ENCODE measurements around the gene CTPS2. TPM values are rescaled to one million over a fixed set of nuclear protein-coding genes. Genes with fewer than 3 reads are reported as not detected.
"Not testable (repeated sequence)": the region's sequence is repeated elsewhere in the genome, so short reads cannot be mapped to it uniquely, and the experiment has no call there.

Gene CTPS2
- total and polyA plus RNA-seq, 2 experiments from 2014 or later, result 10.4 to 35.5 TPM

DNA sequence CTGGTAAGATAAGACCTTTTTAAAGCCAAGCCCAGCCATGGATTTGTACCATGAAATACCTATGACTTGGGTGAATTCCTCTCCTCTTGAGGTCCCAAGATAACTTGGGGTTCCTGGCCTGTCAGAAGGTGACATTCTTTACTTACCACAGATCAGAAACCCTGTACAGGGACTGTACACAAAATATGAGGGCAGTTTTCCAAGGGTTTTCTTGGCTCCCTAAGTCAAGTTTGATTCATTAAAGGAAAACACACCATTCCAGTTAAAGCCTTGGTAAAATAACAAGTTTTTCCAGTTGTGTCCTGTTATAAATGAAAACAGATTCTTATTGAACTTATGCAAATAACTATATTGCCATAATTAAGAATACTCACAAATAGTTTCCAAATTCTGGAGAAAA, 15.2 kb upstream of the CTPS2 start:
- H3K9me2 ChIP-seq (ENCODE audit: insufficient read depth), result no peaks in the 10 kb centered on the region
- no peaks in the 10 kb centered on the region for H3K4me1 ChIP-seq (ENCODE audit: insufficient read depth)
- H4K20me1 ChIP-seq (replicated peaks; ENCODE audit: insufficient read depth), result no peaks in the 10 kb centered on the region
- TF ChIP-seq, protein P1, sequence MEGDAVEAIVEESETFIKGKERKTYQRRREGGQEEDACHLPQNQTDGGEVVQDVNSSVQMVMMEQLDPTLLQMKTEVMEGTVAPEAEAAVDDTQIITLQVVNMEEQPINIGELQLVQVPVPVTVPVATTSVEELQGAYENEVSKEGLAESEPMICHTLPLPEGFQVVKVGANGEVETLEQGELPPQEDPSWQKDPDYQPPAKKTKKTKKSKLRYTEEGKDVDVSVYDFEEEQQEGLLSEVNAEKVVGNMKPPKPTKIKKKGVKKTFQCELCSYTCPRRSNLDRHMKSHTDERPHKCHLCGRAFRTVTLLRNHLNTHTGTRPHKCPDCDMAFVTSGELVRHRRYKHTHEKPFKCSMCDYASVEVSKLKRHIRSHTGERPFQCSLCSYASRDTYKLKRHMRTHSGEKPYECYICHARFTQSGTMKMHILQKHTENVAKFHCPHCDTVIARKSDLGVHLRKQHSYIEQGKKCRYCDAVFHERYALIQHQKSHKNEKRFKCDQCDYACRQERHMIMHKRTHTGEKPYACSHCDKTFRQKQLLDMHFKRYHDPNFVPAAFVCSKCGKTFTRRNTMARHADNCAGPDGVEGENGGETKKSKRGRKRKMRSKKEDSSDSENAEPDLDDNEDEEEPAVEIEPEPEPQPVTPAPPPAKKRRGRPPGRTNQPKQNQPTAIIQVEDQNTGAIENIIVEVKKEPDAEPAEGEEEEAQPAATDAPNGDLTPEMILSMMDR (conservative IDR thresholded peaks at IDR 0.05; ENCODE audit: low read depth in 2 of 2), result no peak
- no peak for TF ChIP-seq NANOG (IDR thresholded peaks at IDR 0.05; ENCODE audit: borderline replicate concordance)
- TF ChIP-seq, protein P2, sequence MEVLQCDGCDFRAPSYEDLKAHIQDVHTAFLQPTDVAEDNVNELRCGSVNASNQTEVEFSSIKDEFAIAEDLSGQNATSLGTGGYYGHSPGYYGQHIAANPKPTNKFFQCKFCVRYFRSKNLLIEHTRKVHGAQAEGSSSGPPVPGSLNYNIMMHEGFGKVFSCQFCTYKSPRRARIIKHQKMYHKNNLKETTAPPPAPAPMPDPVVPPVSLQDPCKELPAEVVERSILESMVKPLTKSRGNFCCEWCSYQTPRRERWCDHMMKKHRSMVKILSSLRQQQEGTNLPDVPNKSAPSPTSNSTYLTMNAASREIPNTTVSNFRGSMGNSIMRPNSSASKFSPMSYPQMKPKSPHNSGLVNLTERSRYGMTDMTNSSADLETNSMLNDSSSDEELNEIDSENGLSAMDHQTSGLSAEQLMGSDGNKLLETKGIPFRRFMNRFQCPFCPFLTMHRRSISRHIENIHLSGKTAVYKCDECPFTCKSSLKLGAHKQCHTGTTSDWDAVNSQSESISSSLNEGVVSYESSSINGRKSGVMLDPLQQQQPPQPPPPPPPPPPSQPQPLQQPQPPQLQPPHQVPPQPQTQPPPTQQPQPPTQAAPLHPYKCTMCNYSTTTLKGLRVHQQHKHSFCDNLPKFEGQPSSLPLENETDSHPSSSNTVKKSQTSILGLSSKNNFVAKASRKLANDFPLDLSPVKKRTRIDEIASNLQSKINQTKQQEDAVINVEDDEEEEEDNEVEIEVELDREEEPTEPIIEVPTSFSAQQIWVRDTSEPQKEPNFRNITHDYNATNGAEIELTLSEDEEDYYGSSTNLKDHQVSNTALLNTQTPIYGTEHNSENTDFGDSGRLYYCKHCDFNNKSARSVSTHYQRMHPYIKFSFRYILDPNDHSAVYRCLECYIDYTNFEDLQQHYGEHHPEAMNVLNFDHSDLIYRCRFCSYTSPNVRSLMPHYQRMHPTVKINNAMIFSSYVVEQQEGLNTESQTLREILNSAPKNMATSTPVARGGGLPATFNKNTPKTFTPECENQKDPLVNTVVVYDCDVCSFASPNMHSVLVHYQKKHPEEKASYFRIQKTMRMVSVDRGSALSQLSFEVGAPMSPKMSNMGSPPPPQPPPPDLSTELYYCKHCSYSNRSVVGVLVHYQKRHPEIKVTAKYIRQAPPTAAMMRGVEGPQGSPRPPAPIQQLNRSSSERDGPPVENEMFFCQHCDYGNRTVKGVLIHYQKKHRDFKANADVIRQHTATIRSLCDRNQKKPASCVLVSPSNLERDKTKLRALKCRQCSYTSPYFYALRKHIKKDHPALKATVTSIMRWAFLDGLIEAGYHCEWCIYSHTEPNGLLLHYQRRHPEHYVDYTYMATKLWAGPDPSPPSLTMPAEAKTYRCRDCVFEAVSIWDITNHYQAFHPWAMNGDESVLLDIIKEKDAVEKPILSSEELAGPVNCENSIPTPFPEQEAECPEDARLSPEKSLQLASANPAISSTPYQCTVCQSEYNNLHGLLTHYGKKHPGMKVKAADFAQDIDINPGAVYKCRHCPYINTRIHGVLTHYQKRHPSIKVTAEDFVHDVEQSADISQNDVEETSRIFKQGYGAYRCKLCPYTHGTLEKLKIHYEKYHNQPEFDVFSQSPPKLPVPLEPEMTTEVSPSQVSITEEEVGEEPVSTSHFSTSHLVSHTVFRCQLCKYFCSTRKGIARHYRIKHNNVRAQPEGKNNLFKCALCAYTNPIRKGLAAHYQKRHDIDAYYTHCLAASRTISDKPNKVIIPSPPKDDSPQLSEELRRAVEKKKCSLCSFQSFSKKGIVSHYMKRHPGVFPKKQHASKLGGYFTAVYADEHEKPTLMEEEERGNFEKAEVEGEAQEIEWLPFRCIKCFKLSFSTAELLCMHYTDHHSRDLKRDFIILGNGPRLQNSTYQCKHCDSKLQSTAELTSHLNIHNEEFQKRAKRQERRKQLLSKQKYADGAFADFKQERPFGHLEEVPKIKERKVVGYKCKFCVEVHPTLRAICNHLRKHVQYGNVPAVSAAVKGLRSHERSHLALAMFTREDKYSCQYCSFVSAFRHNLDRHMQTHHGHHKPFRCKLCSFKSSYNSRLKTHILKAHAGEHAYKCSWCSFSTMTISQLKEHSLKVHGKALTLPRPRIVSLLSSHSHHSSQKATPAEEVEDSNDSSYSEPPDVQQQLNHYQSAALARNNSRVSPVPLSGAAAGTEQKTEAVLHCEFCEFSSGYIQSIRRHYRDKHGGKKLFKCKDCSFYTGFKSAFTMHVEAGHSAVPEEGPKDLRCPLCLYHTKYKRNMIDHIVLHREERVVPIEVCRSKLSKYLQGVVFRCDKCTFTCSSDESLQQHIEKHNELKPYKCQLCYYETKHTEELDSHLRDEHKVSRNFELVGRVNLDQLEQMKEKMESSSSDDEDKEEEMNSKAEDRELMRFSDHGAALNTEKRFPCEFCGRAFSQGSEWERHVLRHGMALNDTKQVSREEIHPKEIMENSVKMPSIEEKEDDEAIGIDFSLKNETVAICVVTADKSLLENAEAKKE (CRISPR knock-in tag; IDR thresholded peaks at IDR 0.05), result no peak
- no peak for TF ChIP-seq ZNF331 (CRISPR knock-in tag; IDR thresholded peaks at IDR 0.05; ENCODE audit: low read depth)
- ATAC-seq (no peak), DNase-seq (ENCODE audit: low spot score) (no peak)
- Mint-ChIP-seq H3K27ac (no peak overlapping the region), H3K4me1 (no peaks in the 10 kb centered on the region), H3K9me3 (peaks cover 14% of the 10 kb centered on the region; the same call in 2 of the 3 replicates), H3K36me3 (ENCODE audit: low read depth) (peaks cover 30% of the 10 kb centered on the region; the same call in 2 of the 3 replicates), H3K4me3 (no peak overlapping the region), H3K27me3 (ENCODE audit: insufficient read depth, low read depth, poor library complexity) (no peaks in the 10 kb centered on the region)
- no peak overlapping the region for H3K4me2 ChIP-seq
- H3K27me3 ChIP-seq (ENCODE audit: insufficient read depth), result no peaks in the 10 kb centered on the region
- H3K36me3 ChIP-seq (ENCODE audit: insufficient read depth), result peaks cover 5% of the 10 kb centered on the region; the same call in 1 of the 2 replicates
- H3K79me2 ChIP-seq (replicated peaks; ENCODE audit: insufficient read depth), result peaks cover 90% of the 10 kb centered on the region
- H2AFZ ChIP-seq, result no peak overlapping the region
- H3K4me3 ChIP-seq, result no peak overlapping the region
- no peaks in the 10 kb centered on the region for H3F3A ChIP-seq (replicated peaks; ENCODE audit: low read depth)
- H3K27ac ChIP-seq (ENCODE audit: low read depth), result no peak overlapping the region

- H4K20me1 ChIP-seq (replicated peaks; ENCODE audit: insufficient read depth); H3K4me3 ChIP-seq; DNase-seq (ENCODE audit: low spot score); H3K36me3 ChIP-seq (ENCODE audit: insufficient read depth); H3K4me1 ChIP-seq (ENCODE audit: insufficient read depth); H3K4me3 Mint-ChIP-seq; H3K27me3 Mint-ChIP-seq (ENCODE audit: insufficient read depth, low read depth, poor library complexity); H3K4me1 Mint-ChIP-seq; H3K4me2 ChIP-seq; H3F3A ChIP-seq (replicated peaks; ENCODE audit: low read depth); H3K27ac ChIP-seq (ENCODE audit: low read depth); H3K27ac Mint-ChIP-seq; H3K27me3 ChIP-seq (ENCODE audit: insufficient read depth); ATAC-seq; H2AFZ ChIP-seq; H3K9me2 ChIP-seq (ENCODE audit: insufficient read depth): not testable (repeated sequence)
- H3K79me2 ChIP-seq (replicated peaks; ENCODE audit: insufficient read depth), result peaks cover 94% of the 10 kb centered on the region
- Mint-ChIP-seq H3K36me3 (ENCODE audit: low read depth) (peaks cover 33% of the 10 kb centered on the region; the same call in 2 of the 3 replicates), H3K9me3 (peaks cover 14% of the 10 kb centered on the region; the same call in 2 of the 3 replicates)
Measured at GRCh38 chrX:16726347-16726988, 14.0 kb upstream of the CTPS2 start.
